ENCODE data around the gene PLA2G2A. TPM values are rescaled to one million over a fixed set of nuclear protein-coding genes. Genes with fewer than 3 reads are reported as not detected.
A peak's percentile ranks its signal among the peaks of the same experiment; 100 is the strongest.

Gene PLA2G2A
- total RNA-seq, 4 donors from 2014 or later = 2.7 to 47.6 TPM; not detected in 2

DNA sequence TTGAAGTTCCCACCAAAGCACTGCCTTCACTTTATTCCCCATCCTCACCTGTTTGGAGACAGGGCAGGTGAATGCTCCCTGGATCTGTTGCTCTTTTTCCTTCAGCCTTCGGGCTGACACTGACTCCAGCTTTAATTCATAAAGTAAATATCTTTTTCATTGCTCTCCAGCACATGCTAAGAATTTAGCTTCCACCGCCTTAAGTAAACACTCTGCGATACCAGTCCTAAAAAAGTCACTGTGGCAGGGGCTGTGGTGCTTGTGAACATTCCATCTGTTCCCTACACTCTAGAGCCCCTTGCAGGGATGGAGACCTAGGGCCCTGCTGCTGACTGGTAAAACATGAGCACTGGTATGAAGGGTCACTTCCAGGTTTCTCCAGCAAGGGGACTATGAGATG is 896 bp upstream of the PLA2G2A start:
- no peak overlapping the region for H3K27ac ChIP-seq
- no peaks in the 10 kb centered on the region for H3K27me3 ChIP-seq
- no peak overlapping the region for H3K4me3 ChIP-seq
- intact Hi-C loops (cut with DNase I; ENCODE audit: low total_unique reads) = no loop called here
- TF ChIP-seq, protein P1, sequence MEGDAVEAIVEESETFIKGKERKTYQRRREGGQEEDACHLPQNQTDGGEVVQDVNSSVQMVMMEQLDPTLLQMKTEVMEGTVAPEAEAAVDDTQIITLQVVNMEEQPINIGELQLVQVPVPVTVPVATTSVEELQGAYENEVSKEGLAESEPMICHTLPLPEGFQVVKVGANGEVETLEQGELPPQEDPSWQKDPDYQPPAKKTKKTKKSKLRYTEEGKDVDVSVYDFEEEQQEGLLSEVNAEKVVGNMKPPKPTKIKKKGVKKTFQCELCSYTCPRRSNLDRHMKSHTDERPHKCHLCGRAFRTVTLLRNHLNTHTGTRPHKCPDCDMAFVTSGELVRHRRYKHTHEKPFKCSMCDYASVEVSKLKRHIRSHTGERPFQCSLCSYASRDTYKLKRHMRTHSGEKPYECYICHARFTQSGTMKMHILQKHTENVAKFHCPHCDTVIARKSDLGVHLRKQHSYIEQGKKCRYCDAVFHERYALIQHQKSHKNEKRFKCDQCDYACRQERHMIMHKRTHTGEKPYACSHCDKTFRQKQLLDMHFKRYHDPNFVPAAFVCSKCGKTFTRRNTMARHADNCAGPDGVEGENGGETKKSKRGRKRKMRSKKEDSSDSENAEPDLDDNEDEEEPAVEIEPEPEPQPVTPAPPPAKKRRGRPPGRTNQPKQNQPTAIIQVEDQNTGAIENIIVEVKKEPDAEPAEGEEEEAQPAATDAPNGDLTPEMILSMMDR (IDR thresholded peaks at IDR 0.05) = no peak
- no peak for TF ChIP-seq POLR2A (IDR thresholded peaks at IDR 0.05)
- H3K4me1 ChIP-seq = no peaks in the 10 kb centered on the region
- no peaks in the 10 kb centered on the region for H3K9me3 ChIP-seq
- no peaks in the 10 kb centered on the region for H3K36me3 ChIP-seq
- no peak for DNase-seq

DNA sequence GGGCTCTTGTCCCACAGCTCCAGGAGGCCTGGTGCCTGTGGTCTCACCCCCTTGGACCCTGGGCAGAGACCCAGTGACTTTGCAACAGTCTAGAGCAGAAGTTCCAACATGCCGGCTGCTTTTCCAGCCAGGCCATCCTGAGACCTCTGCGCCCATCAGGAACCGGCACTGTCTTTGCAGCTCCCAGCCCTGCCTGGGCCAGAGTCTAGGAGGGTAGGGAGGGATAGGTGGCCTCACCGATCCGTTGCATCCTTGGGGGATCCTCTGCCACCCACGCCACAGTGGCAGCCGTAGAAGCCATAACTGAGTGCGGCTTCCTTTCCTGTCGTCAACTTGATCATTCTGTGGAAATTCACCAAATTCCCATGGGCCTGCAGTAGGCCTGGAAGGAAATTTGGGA is 1.3 kb downstream of the PLA2G2A start:
- DNase-seq = no peak
- Histone ChIP-seq H3K36me3 (no peaks in the 10 kb centered on the region), H3K4me1 (no peaks in the 10 kb centered on the region), H3K4me3 (no peak overlapping the region), H3K9me3 (no peaks in the 10 kb centered on the region), H3K27ac (no peak overlapping the region), H3K27me3 (no peaks in the 10 kb centered on the region)
- intact Hi-C loops (cut with DNase I; ENCODE audit: low total_unique reads) = no loop called here
- no peak for TF ChIP-seq POLR2A (IDR thresholded peaks at IDR 0.05)
- TF ChIP-seq, protein P1 (IDR thresholded peaks at IDR 0.05) = no peak

DNA sequence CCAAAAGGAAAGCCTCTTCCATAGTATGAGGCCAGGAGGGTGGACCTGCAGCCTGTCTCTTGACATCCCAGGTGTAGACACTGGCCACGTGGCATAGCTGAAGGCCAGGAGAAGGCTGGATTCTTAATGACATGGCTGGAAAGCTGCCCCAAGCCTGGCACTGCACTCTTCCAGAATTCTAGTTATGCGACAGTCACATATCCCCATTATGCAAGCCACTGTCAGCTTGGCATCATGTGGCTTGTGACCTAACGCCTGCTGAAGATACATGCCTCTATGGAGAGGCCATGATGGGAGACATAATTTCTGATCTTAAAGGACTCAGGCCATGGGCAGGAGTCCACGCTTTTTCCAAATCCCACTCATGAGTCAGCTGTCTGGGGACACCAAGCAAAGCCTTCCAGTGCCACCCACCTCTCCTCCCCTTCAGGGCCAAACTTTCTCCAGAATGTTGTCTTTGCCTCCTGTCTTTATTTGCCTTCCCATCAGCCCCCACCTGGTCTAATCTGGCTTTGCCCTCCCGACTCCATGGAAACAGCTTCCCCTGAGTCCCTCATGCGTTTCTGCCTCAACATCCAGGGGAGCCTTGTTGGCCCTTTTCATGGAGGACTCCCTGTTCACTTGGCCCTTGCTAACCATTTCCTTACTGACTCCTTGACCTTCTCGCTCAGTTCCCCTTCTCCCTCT is 3.0 kb downstream of the PLA2G2A start:
- Histone ChIP-seq H3K27me3 (no peaks in the 10 kb centered on the region), H3K4me1 (no peaks in the 10 kb centered on the region), H3K27ac (no peak overlapping the region), H3K9me3 (no peaks in the 10 kb centered on the region), H3K4me3 (no peak overlapping the region), H3K36me3 (no peaks in the 10 kb centered on the region)
- intact Hi-C loops (cut with DNase I; ENCODE audit: low total_unique reads) = no loop called here
- TF ChIP-seq, protein P1 (IDR thresholded peaks at IDR 0.05) = no peak
- no peak for TF ChIP-seq POLR2A (IDR thresholded peaks at IDR 0.05)
- DNase-seq = no peak

DNA sequence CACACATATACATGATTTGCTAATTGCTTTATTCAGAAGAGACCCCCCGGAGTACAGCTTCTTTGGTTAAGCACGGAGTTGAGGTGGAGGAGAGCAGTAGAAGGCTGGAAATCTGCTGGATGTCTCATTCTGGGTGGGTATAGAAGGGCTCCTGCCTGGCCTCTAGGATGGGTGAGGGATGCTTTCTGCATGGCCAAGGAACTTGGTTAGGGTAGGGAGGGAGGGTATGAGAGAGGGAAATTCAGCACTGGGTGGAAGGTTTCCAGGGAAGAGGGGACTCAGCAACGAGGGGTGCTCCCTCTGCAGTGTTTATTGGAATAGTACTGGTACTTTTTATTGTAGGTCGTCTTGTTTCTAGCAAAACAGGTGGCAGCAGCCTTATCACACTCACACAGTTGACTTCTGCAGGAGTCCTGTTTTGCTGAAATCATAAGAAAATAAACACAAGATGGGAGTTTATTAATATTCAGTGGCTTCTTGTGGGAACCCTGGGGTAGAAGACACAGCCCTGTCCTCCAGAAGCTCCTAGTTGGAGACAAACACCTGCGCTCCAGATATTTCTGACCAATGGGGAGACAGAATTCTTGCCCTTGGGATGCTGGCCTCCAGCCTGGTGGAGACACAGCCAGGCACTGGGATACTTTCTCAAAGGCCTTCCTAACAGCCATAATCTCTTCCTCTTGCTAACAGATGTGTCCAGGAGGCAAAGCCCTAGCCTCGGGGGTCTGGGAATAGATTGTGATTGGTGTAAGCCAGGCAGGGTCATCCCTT is 3.8 kb downstream of the PLA2G2A start:
- no peak overlapping the region for H3K27ac ChIP-seq
- intact Hi-C loops (cut with DNase I; ENCODE audit: low total_unique reads) = no loop called here
- DNase-seq = no peak
- no peaks in the 10 kb centered on the region for H3K4me1 ChIP-seq
- TF ChIP-seq, protein P1 (IDR thresholded peaks at IDR 0.05) = no peak
- no peak for TF ChIP-seq POLR2A (IDR thresholded peaks at IDR 0.05)
- H3K9me3 ChIP-seq = no peaks in the 10 kb centered on the region
- H3K4me3 ChIP-seq = no peak overlapping the region
- H3K27me3 ChIP-seq = no peaks in the 10 kb centered on the region
- H3K36me3 ChIP-seq = no peaks in the 10 kb centered on the region

DNA sequence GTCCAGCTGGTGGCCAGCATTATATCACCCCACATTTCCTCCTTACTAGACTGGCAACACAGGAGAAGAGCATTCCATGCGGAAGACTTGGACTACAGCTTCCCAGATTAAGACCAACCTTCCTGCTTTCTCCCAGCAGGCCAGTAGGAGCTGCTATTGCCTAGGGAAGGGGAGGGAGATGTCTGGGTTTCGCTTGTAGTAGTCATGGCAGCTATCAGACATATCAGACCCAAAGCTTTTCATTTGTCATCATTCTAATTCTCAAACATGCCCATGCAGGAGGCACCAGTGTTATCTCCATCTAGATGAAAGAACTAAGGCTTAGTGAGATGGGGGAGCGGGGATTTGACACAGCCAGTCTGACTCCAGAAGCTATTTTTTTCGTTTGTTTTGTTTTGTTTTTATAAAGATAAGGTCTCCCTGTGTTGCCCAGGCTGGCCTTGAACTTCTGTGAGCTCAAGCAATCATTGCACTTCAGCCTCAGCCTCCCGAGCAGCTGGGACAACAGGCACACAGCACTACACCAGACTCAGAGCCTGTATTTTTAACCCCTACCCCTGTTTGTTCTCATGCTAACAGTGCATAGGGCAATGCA is 4.5 kb downstream of the PLA2G2A start:
- DNase-seq = peak in 1 of 2 donors; percentile 23
- Histone ChIP-seq H3K27ac (no peak overlapping the region), H3K27me3 (no peaks in the 10 kb centered on the region), H3K36me3 (no peaks in the 10 kb centered on the region), H3K4me1 (no peaks in the 10 kb centered on the region), H3K4me3 (no peak overlapping the region), H3K9me3 (no peaks in the 10 kb centered on the region)
- intact Hi-C loops (cut with DNase I; ENCODE audit: low total_unique reads) = no loop called here
- TF ChIP-seq POLR2A (IDR thresholded peaks at IDR 0.05) = no peak
- TF ChIP-seq, protein P1 (IDR thresholded peaks at IDR 0.05) = peak; percentile 30 to 58 (median 44)
